GM18498 (cell line): ENCODE results near the gene FAM153A.
A peak's percentile ranks its signal among the peaks of the same experiment; 100 is the strongest.
"Not testable (repeated sequence)": the region's sequence is repeated elsewhere in the genome, so short reads cannot be mapped to it uniquely, and the experiment has no call there.

Source experiments
- ATAC-seq: cut with Tn5 transposase; IDR thresholded peaks from one replicate; pipeline ENCODE4 v1.9.1; 2021; ENCODE audit warnings: mild to moderate bottlenecking, moderate library complexity; ENCODE audit not compliant: unreplicated experiment

FAM153A gene

GRCh38 chr5:177782792-177783633 is at the start of gene FAM153A:
TSS of gene FAM153A (minus strand) at chr5:177782899.
- peak; percentile 71 for ATAC-seq

- not testable (repeated sequence) for ATAC-seq
Observed at GRCh38 chr5:177832287-177832686, 49.6 kb upstream of the FAM153A start.

DNA sequence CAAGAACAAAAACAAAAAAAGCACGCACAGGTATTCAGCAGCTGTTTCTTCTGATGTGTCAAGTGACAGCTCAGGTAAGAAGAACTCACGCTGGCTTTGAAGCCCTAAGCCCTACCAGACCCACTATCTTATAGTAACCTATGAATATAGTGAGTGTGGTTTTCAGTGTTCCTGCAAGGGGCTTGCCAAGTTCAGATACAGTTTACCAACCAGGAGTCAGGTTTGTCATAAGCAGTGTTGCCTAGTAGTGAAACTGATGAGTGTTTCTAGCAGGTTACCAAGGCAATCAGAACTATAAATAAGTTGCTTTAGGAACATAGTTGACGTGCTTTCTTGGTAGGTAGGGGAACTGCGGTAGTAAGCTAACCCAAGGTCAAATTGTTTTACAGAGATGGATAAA is 43.4 kb upstream of the FAM153A start:
- not testable (repeated sequence) for ATAC-seq

- not testable (repeated sequence) for ATAC-seq
Observed at GRCh38 chr5:177824776-177825175, 42.1 kb upstream of the FAM153A start.

- ATAC-seq = not testable (repeated sequence)
Observed at GRCh38 chr5:177822489-177822888, 39.8 kb upstream of the FAM153A start.

DNA sequence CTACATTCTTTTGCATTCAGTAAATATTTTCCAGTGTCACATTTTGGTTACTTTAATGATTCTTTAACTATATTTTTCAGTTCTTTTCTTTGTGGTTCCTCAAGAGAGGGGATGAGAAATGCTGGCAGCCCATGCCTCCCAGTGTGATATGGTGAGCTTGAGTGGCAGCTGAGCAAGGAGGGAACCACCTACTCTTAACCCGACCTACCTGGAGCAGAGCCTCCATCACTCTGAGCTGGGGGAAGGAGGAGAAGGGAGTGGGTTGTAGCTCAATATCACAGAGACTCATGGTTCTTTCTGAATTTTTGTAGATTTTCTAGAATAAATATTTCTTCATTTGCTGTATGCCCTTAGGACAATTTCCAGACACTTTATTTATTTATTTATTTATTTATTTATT is 37.0 kb upstream of the FAM153A start:
- not testable (repeated sequence) for ATAC-seq

GRCh38 chr5:177812814-177813425 is 30.2 kb upstream of the FAM153A start:
- not testable (repeated sequence) for ATAC-seq

GRCh38 chr5:177812160-177812743 is 29.6 kb upstream of the FAM153A start:
- ATAC-seq = not testable (repeated sequence)

DNA sequence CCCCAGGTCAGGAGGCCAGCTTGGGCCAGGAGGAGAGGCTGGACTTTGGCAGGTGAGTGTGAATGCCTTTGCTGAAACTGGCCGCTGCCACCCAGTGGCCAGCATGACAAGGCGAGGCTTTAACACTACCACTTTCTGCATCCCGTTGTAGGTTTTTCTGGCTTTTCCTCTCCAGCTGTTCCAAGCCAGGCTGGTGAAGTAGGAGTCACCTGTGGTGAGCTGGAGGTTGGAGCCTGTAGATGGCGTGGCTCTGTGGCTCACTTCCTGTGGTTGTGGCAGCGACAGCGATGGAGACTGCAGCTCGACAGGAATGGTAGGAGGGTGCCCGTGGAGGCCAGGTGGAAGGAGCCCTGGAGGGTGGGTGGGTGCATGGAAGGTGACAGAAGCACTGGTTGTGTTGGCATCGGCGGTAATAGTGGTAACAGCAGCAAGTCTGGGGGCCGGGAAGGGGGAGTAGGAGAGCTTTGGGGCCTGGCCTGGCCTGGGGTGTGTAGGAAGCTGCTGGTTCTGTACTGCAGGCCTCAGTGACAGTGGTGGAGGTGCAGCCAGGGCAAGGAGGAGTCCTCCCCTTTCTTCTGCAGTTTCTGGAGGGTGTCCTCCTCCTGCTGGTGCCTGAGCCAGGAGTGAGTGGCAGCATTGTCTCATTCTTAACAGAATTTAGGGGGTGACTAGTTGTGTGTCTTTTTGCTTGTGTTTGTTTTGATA is 26.7 kb upstream of the FAM153A start:
- ATAC-seq = not testable (repeated sequence)

GRCh38 chr5:177808420-177808819 is 25.7 kb upstream of the FAM153A start:
- ATAC-seq = not testable (repeated sequence)

GRCh38 chr5:177807265-177807664 is 24.6 kb upstream of the FAM153A start:
- ATAC-seq = not testable (repeated sequence)

- not testable (repeated sequence) for ATAC-seq
Observed at GRCh38 chr5:177801427-177801826, 18.7 kb upstream of the FAM153A start.

DNA sequence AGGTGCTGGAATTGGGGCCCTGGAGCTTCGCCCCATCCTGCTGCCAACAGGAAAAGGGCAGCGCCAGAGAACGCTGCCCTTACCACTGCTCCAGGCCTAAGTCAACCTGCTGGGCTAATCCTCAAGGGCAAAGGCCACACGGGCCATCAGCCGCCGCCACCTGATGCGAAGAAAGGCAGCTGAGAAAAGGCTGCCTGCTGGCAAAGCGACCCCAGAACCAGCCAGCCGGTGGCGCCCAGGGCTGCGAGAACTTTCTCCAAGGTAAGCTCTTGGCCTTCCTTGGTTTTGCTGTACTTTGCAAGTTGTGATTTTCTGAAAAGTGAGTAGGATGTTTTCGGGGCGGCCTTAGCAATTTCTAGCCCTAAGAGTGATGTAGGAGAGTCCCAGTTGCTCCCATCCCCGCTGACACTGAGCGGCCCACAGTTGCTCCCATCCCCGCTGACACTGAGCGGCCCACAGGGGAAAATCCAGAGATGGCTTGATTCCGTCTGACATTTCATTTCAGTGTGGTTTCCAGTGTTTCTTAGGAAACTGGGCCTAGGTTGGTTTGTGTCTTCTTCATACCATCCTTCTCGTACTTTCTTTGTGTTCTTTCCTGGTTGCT is 15.6 kb upstream of the FAM153A start:
- ATAC-seq = not testable (repeated sequence)

- not testable (repeated sequence) for ATAC-seq
Observed at GRCh38 chr5:177793272-177793671, 10.6 kb upstream of the FAM153A start.

GRCh38 chr5:177791649-177792048 is 8.9 kb upstream of the FAM153A start:
- ATAC-seq = not testable (repeated sequence)

- ATAC-seq = not testable (repeated sequence)
Observed at GRCh38 chr5:177782169-177782568, 530 bp downstream of the FAM153A start.

DNA sequence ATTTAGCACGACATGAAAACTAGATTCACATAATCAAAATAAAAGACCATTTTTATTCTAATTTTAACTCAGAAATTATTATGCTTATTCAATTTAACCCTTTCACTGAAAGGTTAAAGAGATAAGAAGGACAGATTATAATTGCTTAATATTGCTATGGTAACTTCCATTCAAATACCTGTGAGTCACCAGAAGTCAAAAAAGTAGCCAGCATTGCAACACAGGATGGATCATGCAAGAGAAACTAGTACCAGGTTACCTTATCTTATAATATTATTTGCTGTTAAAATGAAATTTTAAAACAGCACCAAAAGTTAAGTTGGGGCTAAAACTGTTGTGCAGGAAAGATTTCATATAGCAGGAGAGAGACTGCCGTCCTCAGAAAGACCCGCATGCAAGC is 11.5 kb downstream of the FAM153A start:
- ATAC-seq = not testable (repeated sequence)

- not testable (repeated sequence) for ATAC-seq
Observed at GRCh38 chr5:177770646-177771045, 12.1 kb downstream of the FAM153A start.

- not testable (repeated sequence) for ATAC-seq
Observed at GRCh38 chr5:177763737-177764508, 18.8 kb downstream of the FAM153A start.

DNA sequence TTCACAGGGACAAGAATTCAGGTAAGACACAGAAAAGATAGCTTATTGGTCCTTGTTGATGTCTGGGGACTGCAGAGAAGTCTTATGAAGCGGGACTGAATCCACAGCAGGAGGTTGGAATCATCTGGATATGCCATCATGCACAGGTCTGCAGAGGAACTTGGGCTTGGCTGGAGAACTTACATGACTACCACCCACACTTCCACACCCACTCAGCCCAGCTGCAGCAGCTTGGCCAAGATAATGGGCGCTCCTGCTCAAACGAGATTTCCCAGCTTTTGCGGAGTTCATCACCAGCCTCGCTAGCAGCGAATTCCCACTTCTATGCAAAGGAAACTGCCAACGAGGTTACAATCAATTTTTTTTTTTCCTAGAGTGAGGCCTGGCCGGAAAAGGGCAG is 21.7 kb downstream of the FAM153A start:
- ATAC-seq = not testable (repeated sequence)
